Esophagus muscularis mucosa (tissue), 4 donors: Measurements from ENCODE around the gene PPARG.

Experiments used
- EP300 ChIP-seq: sonication (generic); formaldehyde crosslinking; IDR thresholded peaks from one replicate; pipeline ENCODE4 v1.6.1; 2017; ENCODE audit warnings: antibody characterized with exemption
- POLR2A ChIP-seq: fragments of 450-650 bp; IDR thresholded peaks from one replicate; pipeline ENCODE4 v1.6.1; 2017; ENCODE audit warnings: antibody characterized with exemption, moderate library complexity, mild to moderate bottlenecking, low read depth
- POLR2AphosphoS5 ChIP-seq, 2 donors: sonication (generic); formaldehyde crosslinking; IDR thresholded peaks; one replicate each; pipeline ENCODE4 v1.6.1; 2017; ENCODE audit warnings: antibody characterized with exemption in 2 of 2
- TF ChIP-seq, protein P1 (sequence below), 3 experiments: fragments of 200-600 bp in 2 of 3; fragments of 450-650 bp in 1 of 3; sonication (generic) in 2 of 3; IDR thresholded peaks; one replicate each; pipeline ENCODE4 v1.5.1; 2017 to 2019; ENCODE audit warnings: antibody characterized with exemption in 3 of 3, mild to moderate bottlenecking in 2 of 3, moderate library complexity in 1 of 3

DNA sequence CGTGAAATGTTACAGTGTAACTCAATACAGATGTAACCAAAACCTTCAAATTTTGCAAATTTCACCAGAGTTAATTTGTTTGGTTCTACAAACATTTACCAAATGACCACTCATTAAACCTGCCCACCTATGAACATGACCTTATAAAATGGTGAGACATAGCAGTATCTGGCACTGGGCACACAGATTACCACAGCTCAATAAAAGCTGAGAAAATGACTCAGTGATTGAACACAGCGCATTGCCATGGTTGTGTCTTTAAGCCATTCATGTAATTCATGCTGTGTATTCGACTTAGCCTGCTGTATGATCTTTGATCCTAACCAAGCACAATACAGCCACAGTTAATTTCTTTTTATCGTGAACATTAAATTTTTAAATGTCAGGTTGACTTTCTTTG is 11.3 kb downstream of the PPARG start:
- TF ChIP-seq POLR2A (no peak), POLR2AphosphoS5 (IDR thresholded peaks at IDR 0.05) (no peak), EP300 (no peak)
- TF ChIP-seq, protein P1, sequence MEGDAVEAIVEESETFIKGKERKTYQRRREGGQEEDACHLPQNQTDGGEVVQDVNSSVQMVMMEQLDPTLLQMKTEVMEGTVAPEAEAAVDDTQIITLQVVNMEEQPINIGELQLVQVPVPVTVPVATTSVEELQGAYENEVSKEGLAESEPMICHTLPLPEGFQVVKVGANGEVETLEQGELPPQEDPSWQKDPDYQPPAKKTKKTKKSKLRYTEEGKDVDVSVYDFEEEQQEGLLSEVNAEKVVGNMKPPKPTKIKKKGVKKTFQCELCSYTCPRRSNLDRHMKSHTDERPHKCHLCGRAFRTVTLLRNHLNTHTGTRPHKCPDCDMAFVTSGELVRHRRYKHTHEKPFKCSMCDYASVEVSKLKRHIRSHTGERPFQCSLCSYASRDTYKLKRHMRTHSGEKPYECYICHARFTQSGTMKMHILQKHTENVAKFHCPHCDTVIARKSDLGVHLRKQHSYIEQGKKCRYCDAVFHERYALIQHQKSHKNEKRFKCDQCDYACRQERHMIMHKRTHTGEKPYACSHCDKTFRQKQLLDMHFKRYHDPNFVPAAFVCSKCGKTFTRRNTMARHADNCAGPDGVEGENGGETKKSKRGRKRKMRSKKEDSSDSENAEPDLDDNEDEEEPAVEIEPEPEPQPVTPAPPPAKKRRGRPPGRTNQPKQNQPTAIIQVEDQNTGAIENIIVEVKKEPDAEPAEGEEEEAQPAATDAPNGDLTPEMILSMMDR (IDR thresholded peaks at IDR 0.05), result no peak
